HepG2 (cell line): ENCODE data around the gene DIP2C. TPM values are rescaled to one million over a fixed set of nuclear protein-coding genes. Genes with fewer than 3 reads are reported as not detected.

ENCODE experiments used
- ATAC-seq: fragments of 200-7000 bp; cut with Tn5 transposase; 3 replicates; pipeline ENCODE4 v1.9.1; 2020; ENCODE audit warnings: mild to moderate bottlenecking, moderate library complexity
- BruUV-seq: library from RNA; stranded (reverse); fragments of 400-500 nt; replicated peaks from 2 replicates; lab custom pipeline; 2021; lab: Mats Ljungman, UMichigan
- CTCF ChIA-PET: fragments of 300-600 bp; formaldehyde crosslinking; extraction: SDS; loops from one replicate; lab custom pipeline; 2021; ENCODE audit warnings: low total read pairs, inconsistent platforms, low intra/inter-chr PET ratio; lab: Yijun Ruan, JAX
- POLR2A ChIA-PET: fragments of 350-600 bp; sonication (Branson Sonifier 250); formaldehyde crosslinking; loops from one replicate; lab custom pipeline; 2020; ENCODE audit warnings: antibody characterized with exemption, inconsistent platforms; lab: Yijun Ruan, JAX
- DNase-seq: peaks from one replicate; pipeline ENCODE4 v3.0.0-alpha.2; 2015; ENCODE audit warnings: low spot score
- FAIRE-seq: peaks from 3 replicates; lab custom pipeline; 2011; peaks lifted over from hg19 to GRCh38; lab: Jason Lieb, UNC
- H2AFZ ChIP-seq: one replicate; pipeline ENCODE4 v1.6.1; 2011; ENCODE audit warnings: low read length, inconsistent platforms
- H3K27ac ChIP-seq: fragments of 300-600 bp; 3 replicates; pipeline ENCODE4 v1.8.0; 2011; ENCODE audit warnings: mixed run types, mild to moderate bottlenecking, mixed read lengths, low read length, inconsistent platforms; ENCODE audit not compliant: insufficient read depth; ENCODE audit errors: extremely low read length
- H3K27me3 ChIP-seq, 2 experiments: fragments of 200-600 bp in 1 of 2; 2 replicates in 1 of 2; 3 replicates in 1 of 2; pipeline versions ENCODE4 v1.6.0 to v1.8.0; 2011; ENCODE audit warnings: low read length in 2 of 2, mild to moderate bottlenecking in 2 of 2, moderate library complexity in 2 of 2, inconsistent platforms in 1 of 2; ENCODE audit not compliant: insufficient read depth in 2 of 2, control insufficient read depth in 1 of 2
- H3K36me3 ChIP-seq, 2 experiments: fragments of 200-600 bp in 1 of 2; replicated peaks in 1 of 2; 2 replicates in 1 of 2; 3 replicates in 1 of 2; pipeline versions ENCODE4 v1.5.1 to v1.8.0; 2011; ENCODE audit warnings: low read length in 2 of 2, inconsistent platforms in 1 of 2; ENCODE audit not compliant: insufficient read depth in 2 of 2, control insufficient read depth in 1 of 2
- H3K4me1 ChIP-seq: 2 replicates; pipeline ENCODE4 v1.5.1; 2012; ENCODE audit warnings: low read length, inconsistent platforms; ENCODE audit not compliant: insufficient read depth
- H3K4me2 ChIP-seq: 2 replicates; pipeline ENCODE4 v1.6.0; 2011; ENCODE audit warnings: low read depth, low read length, inconsistent platforms
- H3K4me3 ChIP-seq, 3 experiments: fragments of 200-600 bp in 1 of 3; sonication (generic), shearing (Covaris generic) in 1 of 3; replicated peaks in 1 of 3; 2 replicates each; pipeline ENCODE4 v1.5.1; 2011 to 2016; ENCODE audit warnings: low read length in 3 of 3, inconsistent platforms in 2 of 3, low read depth in 2 of 3, mild to moderate bottlenecking in 2 of 3, control low read depth in 1 of 3, mixed read lengths in 1 of 3; ENCODE audit not compliant: insufficient read depth in 1 of 3
- H3K79me2 ChIP-seq: one replicate; pipeline ENCODE4 v1.6.1; 2011; ENCODE audit warnings: low read length, inconsistent platforms; ENCODE audit not compliant: insufficient read depth
- H3K9ac ChIP-seq: 2 replicates; pipeline ENCODE4 v1.6.0; 2011; ENCODE audit warnings: mild to moderate bottlenecking, low read depth, low read length, inconsistent platforms; ENCODE audit not compliant: insufficient read depth
- H3K9me3 ChIP-seq: 2 replicates; pipeline ENCODE4 v1.5.1; 2012; ENCODE audit warnings: mild to moderate bottlenecking, low read length
- H4K20me1 ChIP-seq: 2 replicates; pipeline ENCODE4 v1.6.0; 2011; ENCODE audit warnings: inconsistent platforms, mild to moderate bottlenecking, low read length, moderate library complexity; ENCODE audit not compliant: insufficient read depth
- ARHGAP35 ChIP-seq: sonication (generic); formaldehyde crosslinking; IDR thresholded peaks from 2 replicates; pipeline ENCODE4 v1.9.0; 2022; ENCODE audit warnings: mild to moderate bottlenecking, inconsistent platforms, moderate library complexity, missing genetic modification reagents, borderline replicate concordance
- GATA4 ChIP-seq: sonication (generic); IDR thresholded peaks from 2 replicates; pipeline ENCODE4 v1.6.1; 2016; ENCODE audit warnings: antibody characterized with exemption, low read depth, borderline replicate concordance
- HHEX ChIP-seq: IDR thresholded peaks from 2 replicates; pipeline ENCODE4 v1.6.1; 2016; ENCODE audit warnings: control low read depth
- IKZF4 ChIP-seq: sonication (generic); formaldehyde crosslinking; IDR thresholded peaks from 2 replicates; pipeline ENCODE4 v1.5.1; 2020; ENCODE audit warnings: borderline replicate concordance, mild to moderate bottlenecking, low read depth, missing genetic modification reagents; ENCODE audit errors: not compliant biosample characterization
- MEIS2 ChIP-seq: sonication (generic); formaldehyde crosslinking; IDR thresholded peaks from 2 replicates; pipeline ENCODE4 v1.9.0; 2021; ENCODE audit warnings: mild to moderate bottlenecking, missing genetic modification reagents
- NCOR1 ChIP-seq: fragments of 200-600 bp; sonication (generic); IDR thresholded peaks from 2 replicates; pipeline ENCODE4 v1.7.0; 2017; ENCODE audit warnings: antibody characterized with exemption, low read length, borderline replicate concordance
- NFKBIZ ChIP-seq: IDR thresholded peaks from 2 replicates; pipeline ENCODE4 v1.6.1; 2018; ENCODE audit warnings: missing genetic modification reagents, missing compliant biosample characterization
- PRMT3 ChIP-seq: sonication (generic); formaldehyde crosslinking; IDR thresholded peaks from 2 replicates; pipeline ENCODE4 v1.8.1; 2022; ENCODE audit warnings: low read depth, mild to moderate bottlenecking, moderate library complexity, missing genetic modification reagents, borderline replicate concordance
- RFXAP ChIP-seq: sonication (generic); formaldehyde crosslinking; IDR thresholded peaks from 2 replicates; pipeline ENCODE4 v1.4.0; 2020; ENCODE audit warnings: missing genetic modification reagents, borderline replicate concordance
- ZSCAN29 ChIP-seq: sonication (generic); formaldehyde crosslinking; conservative IDR thresholded peaks from 2 replicates; pipeline ENCODE4 v1.4.0; 2020; ENCODE audit warnings: mild to moderate bottlenecking, missing genetic modification reagents
- WGBS: methylation state at CpG from one replicate; pipeline ENCODE4 v1.1.6; 2017; ENCODE audit warnings: low lambda C conversion rate; 5-methylcytosine and 5-hydroxymethylcytosine counted together
- in situ Hi-C: cut with HindIII; loops from 2 replicates; pipeline ENCODE4 v1.10.0; 2017; ENCODE audit warnings: low pct_unique_long_range_greater_than_20kb; ENCODE audit not compliant: extremely low pct_ligation_motif_present
- intact Hi-C: fragments of 100-400 bp; cut with micrococcal nuclease; formaldehyde crosslinking; loops from one replicate; pipeline ENCODE4 v1.10.0; 2022; ENCODE audit not compliant: unreplicated experiment
- polyA plus RNA-seq, 8 experiments: library from polyadenylated mRNA; depleted of rRNA in 3 of 8; stranded (reverse) in 7 of 8; unstranded in 1 of 8; fragments of >200 nt; fragmentation: Illumina TruSeq in 4 of 8; extraction: Trizol in 4 of 8; gene quantifications; 2 replicates each; pipeline versions ENCODE4 v1.2.1 to v1.2.3, GENCODE V29; 2011 to 2016; ENCODE audit warnings: low read depth in 4 of 8, missing spikeins in 1 of 8, mixed read lengths in 1 of 8; ENCODE audit not compliant: insufficient read depth in 1 of 8
- total RNA-seq, 5 experiments: library from RNA; depleted of rRNA; stranded (reverse); fragments of >200 nt; fragmentation: Illumina TruSeq; extraction: Trizol; gene quantifications; 2 replicates each; pipeline ENCODE4 v1.2.3, GENCODE V29; 2016; ENCODE audit warnings: low read depth in 1 of 5
- TF ChIP-seq, protein P1 (sequence below): sonication (generic); formaldehyde crosslinking; IDR thresholded peaks from 2 replicates; pipeline ENCODE4 v1.4.0; 2020; ENCODE audit warnings: mild to moderate bottlenecking, missing genetic modification reagents
- TF ChIP-seq, protein P2 (sequence below): sonication (generic); formaldehyde crosslinking; IDR thresholded peaks from 2 replicates; pipeline ENCODE4 v1.4.0; 2020; ENCODE audit warnings: missing genetic modification reagents
- TF ChIP-seq, protein P3 (sequence below): sonication (generic); formaldehyde crosslinking; IDR thresholded peaks from 2 replicates; pipeline ENCODE4 v1.5.0; 2020; ENCODE audit warnings: mild to moderate bottlenecking, missing genetic modification reagents

The DIP2C gene
- total and polyA plus RNA-seq, 2 of the 13 experiments (the other 11 are each of a cell fraction or from before 2014, with no cell fraction given), result 2.2 to 2.7 TPM

DNA sequence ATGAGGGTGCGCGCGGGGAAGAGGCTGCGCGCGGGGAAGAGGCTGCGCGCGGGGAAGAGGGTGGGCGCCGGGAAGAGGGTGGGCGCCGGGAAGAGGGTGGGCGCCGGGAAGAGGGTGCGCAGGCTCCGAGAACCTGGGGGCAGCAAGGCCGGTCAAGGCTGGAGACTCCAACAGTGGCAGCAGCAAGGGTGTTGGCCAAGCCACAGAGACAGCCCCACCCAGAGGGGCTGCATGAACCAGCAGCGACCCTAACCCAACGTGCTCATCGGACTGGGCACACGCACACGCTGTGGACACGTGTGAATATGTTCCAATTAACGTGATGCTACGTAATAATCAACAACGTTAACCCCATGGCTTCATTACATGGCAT lies 48.8 kb downstream of the DIP2C start (continued):
- TF ChIP-seq PRMT3 (CRISPR knock-in tag), result no peak

- Histone ChIP-seq H3K36me3 (no peaks in the 10 kb centered on the region), H3K4me3 (no peak overlapping the region), H4K20me1 (no peaks in the 10 kb centered on the region)
- intact Hi-C loops (no loop called here), in situ Hi-C loops (no loop called here)
- FAIRE-seq (no peak), DNase-seq (no peak)
- POLR2A ChIA-PET, result no interaction called here
- WGBS, result 96% methylated on average over 64 of the region's 64 CpGs
- TF ChIP-seq NCOR1 (no peak), GATA4 (no peak), ARHGAP35 (no peak), MEIS2 (no peak), IKZF4 (CRISPR knock-in tag) (no peak), NFKBIZ (CRISPR knock-in tag) (no peak), ZSCAN29 (CRISPR knock-in tag) (no peak), RFXAP (no peak), HHEX (CRISPR knock-in tag) (no peak)
- TF ChIP-seq, protein P1, sequence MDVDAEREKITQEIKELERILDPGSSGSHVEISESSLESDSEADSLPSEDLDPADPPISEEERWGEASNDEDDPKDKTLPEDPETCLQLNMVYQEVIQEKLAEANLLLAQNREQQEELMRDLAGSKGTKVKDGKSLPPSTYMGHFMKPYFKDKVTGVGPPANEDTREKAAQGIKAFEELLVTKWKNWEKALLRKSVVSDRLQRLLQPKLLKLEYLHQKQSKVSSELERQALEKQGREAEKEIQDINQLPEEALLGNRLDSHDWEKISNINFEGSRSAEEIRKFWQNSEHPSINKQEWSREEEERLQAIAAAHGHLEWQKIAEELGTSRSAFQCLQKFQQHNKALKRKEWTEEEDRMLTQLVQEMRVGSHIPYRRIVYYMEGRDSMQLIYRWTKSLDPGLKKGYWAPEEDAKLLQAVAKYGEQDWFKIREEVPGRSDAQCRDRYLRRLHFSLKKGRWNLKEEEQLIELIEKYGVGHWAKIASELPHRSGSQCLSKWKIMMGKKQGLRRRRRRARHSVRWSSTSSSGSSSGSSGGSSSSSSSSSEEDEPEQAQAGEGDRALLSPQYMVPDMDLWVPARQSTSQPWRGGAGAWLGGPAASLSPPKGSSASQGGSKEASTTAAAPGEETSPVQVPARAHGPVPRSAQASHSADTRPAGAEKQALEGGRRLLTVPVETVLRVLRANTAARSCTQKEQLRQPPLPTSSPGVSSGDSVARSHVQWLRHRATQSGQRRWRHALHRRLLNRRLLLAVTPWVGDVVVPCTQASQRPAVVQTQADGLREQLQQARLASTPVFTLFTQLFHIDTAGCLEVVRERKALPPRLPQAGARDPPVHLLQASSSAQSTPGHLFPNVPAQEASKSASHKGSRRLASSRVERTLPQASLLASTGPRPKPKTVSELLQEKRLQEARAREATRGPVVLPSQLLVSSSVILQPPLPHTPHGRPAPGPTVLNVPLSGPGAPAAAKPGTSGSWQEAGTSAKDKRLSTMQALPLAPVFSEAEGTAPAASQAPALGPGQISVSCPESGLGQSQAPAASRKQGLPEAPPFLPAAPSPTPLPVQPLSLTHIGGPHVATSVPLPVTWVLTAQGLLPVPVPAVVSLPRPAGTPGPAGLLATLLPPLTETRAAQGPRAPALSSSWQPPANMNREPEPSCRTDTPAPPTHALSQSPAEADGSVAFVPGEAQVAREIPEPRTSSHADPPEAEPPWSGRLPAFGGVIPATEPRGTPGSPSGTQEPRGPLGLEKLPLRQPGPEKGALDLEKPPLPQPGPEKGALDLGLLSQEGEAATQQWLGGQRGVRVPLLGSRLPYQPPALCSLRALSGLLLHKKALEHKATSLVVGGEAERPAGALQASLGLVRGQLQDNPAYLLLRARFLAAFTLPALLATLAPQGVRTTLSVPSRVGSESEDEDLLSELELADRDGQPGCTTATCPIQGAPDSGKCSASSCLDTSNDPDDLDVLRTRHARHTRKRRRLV (CRISPR knock-in tag), result no peak
- TF ChIP-seq, protein P2, sequence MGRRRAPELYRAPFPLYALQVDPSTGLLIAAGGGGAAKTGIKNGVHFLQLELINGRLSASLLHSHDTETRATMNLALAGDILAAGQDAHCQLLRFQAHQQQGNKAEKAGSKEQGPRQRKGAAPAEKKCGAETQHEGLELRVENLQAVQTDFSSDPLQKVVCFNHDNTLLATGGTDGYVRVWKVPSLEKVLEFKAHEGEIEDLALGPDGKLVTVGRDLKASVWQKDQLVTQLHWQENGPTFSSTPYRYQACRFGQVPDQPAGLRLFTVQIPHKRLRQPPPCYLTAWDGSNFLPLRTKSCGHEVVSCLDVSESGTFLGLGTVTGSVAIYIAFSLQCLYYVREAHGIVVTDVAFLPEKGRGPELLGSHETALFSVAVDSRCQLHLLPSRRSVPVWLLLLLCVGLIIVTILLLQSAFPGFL (CRISPR knock-in tag), result no peak
- TF ChIP-seq, protein P3, sequence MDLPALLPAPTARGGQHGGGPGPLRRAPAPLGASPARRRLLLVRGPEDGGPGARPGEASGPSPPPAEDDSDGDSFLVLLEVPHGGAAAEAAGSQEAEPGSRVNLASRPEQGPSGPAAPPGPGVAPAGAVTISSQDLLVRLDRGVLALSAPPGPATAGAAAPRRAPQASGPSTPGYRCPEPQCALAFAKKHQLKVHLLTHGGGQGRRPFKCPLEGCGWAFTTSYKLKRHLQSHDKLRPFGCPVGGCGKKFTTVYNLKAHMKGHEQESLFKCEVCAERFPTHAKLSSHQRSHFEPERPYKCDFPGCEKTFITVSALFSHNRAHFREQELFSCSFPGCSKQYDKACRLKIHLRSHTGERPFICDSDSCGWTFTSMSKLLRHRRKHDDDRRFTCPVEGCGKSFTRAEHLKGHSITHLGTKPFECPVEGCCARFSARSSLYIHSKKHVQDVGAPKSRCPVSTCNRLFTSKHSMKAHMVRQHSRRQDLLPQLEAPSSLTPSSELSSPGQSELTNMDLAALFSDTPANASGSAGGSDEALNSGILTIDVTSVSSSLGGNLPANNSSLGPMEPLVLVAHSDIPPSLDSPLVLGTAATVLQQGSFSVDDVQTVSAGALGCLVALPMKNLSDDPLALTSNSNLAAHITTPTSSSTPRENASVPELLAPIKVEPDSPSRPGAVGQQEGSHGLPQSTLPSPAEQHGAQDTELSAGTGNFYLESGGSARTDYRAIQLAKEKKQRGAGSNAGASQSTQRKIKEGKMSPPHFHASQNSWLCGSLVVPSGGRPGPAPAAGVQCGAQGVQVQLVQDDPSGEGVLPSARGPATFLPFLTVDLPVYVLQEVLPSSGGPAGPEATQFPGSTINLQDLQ (CRISPR knock-in tag), result no peak
- TF ChIP-seq, all 625 proteins: peak for 0
- CTCF ChIA-PET, result no interaction called here
- BruUV-seq, result no TSS peak
- H2AFZ ChIP-seq, result no peak overlapping the region
- no peaks in the 10 kb centered on the region for H3K79me2 ChIP-seq
- no peak overlapping the region for H3K27ac ChIP-seq
- H3K27me3 ChIP-seq, result no peaks in the 10 kb centered on the region
- no peak overlapping the region for H3K9ac ChIP-seq
- H3K9me3 ChIP-seq, result no peaks in the 10 kb centered on the region
- no peak for ATAC-seq
- H3K4me1 ChIP-seq, result no peaks in the 10 kb centered on the region
- H3K4me2 ChIP-seq, result no peak overlapping the region
Measured at GRCh38 chr10:639751-640672, 49.5 kb downstream of the DIP2C start.
